Glomerular visceral epithelial cell (primary cell): ENCODE results near the gene HABP4.
A peak's percentile ranks its signal among the peaks of the same experiment; 100 is the strongest.

Source experiments
- DNase-seq: peaks from one replicate; pipeline ENCODE4 v3.0.0-alpha.2; 2016; ENCODE audit errors: extremely low spot score

HABP4 gene

GRCh38 chr9:96435345-96435744 is 14.6 kb upstream of the HABP4 start:
- DNase-seq: no peak

GRCh38 chr9:96436063-96436455 is 13.9 kb upstream of the HABP4 start:
- DNase-seq: peak; percentile 25

- DNase-seq: no peak
Measured at GRCh38 chr9:96436456-96437126, 13.4 kb upstream of the HABP4 start.

- no peak for DNase-seq
Measured at GRCh38 chr9:96437454-96437853, 12.5 kb upstream of the HABP4 start.

GRCh38 chr9:96440671-96441199 is 9.2 kb upstream of the HABP4 start:
- no peak for DNase-seq

GRCh38 chr9:96441798-96442445 is 8.0 kb upstream of the HABP4 start:
- DNase-seq: peak; percentile 36

- no peak for DNase-seq
Measured at GRCh38 chr9:96442491-96442890, 7.5 kb upstream of the HABP4 start.

GRCh38 chr9:96447406-96447805 is 2.6 kb upstream of the HABP4 start:
- DNase-seq: no peak

- no peak for DNase-seq
Measured at GRCh38 chr9:96448546-96449170, 1.3 kb upstream of the HABP4 start.

GRCh38 chr9:96449523-96449844 is 485 bp upstream of the HABP4 start:
- DNase-seq: no peak

GRCh38 chr9:96450613-96451528 is 902 bp downstream of the HABP4 start:
- DNase-seq: peak; percentile 46

GRCh38 chr9:96453625-96454024 is 3.7 kb downstream of the HABP4 start:
- DNase-seq: peak; percentile 58

- DNase-seq: peak; percentile 13
Measured at GRCh38 chr9:96457266-96457665, 7.3 kb downstream of the HABP4 start.

- no peak for DNase-seq
Measured at GRCh38 chr9:96458226-96458625, 8.3 kb downstream of the HABP4 start.

GRCh38 chr9:96459268-96460007 is 9.5 kb downstream of the HABP4 start:
- peak; percentile 30 for DNase-seq

- no peak for DNase-seq
Measured at GRCh38 chr9:96460470-96460869, 10.5 kb downstream of the HABP4 start.

- DNase-seq: no peak
Measured at GRCh38 chr9:96460882-96461281, 10.9 kb downstream of the HABP4 start.

GRCh38 chr9:96461336-96461735 is 11.4 kb downstream of the HABP4 start:
- DNase-seq: no peak

GRCh38 chr9:96462541-96462940 is 12.6 kb downstream of the HABP4 start:
- no peak for DNase-seq

GRCh38 chr9:96464426-96464825 is 14.5 kb downstream of the HABP4 start:
- DNase-seq: no peak

- no peak for DNase-seq
Measured at GRCh38 chr9:96467784-96468183, 17.8 kb downstream of the HABP4 start.
